ENCODE measurements around the gene MFN1.

DNA sequence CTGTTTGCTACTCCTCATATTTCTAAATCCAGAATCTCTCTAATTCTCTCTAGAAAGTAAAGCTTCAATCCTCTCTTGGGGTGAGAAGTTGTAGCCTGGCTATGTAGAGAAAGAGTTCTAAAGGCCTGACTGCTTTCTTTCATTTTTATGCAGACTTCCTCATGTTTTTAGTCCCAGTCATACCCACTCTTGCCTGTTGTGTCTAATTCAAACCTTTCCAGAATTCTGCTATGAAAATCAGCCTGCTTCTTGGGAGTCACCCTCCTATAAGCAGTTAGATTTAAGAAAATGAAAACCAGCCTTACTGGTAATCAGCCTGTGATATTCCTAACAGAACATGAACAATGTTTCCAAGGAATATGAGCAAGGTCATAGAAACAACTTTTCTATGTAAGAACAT is 39.5 kb upstream of the MFN1 start:
- no peak for TF ChIP-seq ZNF205 (CRISPR knock-in tag; IDR thresholded peaks at IDR 0.05)
- TF ChIP-seq NPAS2 (CRISPR knock-in tag; IDR thresholded peaks at IDR 0.05; ENCODE audit: borderline replicate concordance) = no peak
- no peak for TF ChIP-seq RBM39 (IDR thresholded peaks at IDR 0.05; ENCODE audit: low read depth, low read length, poor library complexity, severe bottlenecking)
- TF ChIP-seq, protein P1, sequence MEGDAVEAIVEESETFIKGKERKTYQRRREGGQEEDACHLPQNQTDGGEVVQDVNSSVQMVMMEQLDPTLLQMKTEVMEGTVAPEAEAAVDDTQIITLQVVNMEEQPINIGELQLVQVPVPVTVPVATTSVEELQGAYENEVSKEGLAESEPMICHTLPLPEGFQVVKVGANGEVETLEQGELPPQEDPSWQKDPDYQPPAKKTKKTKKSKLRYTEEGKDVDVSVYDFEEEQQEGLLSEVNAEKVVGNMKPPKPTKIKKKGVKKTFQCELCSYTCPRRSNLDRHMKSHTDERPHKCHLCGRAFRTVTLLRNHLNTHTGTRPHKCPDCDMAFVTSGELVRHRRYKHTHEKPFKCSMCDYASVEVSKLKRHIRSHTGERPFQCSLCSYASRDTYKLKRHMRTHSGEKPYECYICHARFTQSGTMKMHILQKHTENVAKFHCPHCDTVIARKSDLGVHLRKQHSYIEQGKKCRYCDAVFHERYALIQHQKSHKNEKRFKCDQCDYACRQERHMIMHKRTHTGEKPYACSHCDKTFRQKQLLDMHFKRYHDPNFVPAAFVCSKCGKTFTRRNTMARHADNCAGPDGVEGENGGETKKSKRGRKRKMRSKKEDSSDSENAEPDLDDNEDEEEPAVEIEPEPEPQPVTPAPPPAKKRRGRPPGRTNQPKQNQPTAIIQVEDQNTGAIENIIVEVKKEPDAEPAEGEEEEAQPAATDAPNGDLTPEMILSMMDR (CRISPR knock-in tag; IDR thresholded peaks at IDR 0.05) = no peak
- TF ChIP-seq ZNF512 (CRISPR knock-in tag; IDR thresholded peaks at IDR 0.05) = no peak
- TF ChIP-seq, protein P2, sequence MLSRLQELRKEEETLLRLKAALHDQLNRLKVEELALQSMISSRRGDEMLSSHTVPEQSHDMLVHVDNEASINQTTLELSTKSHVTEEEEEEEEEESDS (CRISPR knock-in tag; IDR thresholded peaks at IDR 0.05; ENCODE audit: borderline replicate concordance) = no peak
- no peak for TF ChIP-seq MXI1 (IDR thresholded peaks at IDR 0.05; ENCODE audit: borderline replicate concordance, low read depth, low read length)
- no peak for TF ChIP-seq RBM22 (optimal IDR thresholded peaks at IDR 0.05; ENCODE audit: low read length)
- no peak for TF ChIP-seq HMGXB4 (CRISPR knock-in tag; IDR thresholded peaks at IDR 0.05; ENCODE audit: borderline replicate concordance in 1 of 2, low read depth in 1 of 2)
- no peak for TF ChIP-seq MAFK (conservative IDR thresholded peaks at IDR 0.05 in 1 of 2, IDR thresholded peaks at IDR 0.05 in 1 of 2; ENCODE audit: low read length in 2 of 2)
- TF ChIP-seq ZNF552 (CRISPR knock-in tag; IDR thresholded peaks at IDR 0.05; ENCODE audit: borderline replicate concordance) = no peak
- TF ChIP-seq, protein P3, sequence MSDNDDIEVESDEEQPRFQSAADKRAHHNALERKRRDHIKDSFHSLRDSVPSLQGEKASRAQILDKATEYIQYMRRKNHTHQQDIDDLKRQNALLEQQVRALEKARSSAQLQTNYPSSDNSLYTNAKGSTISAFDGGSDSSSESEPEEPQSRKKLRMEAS (IDR thresholded peaks at IDR 0.05) = no peak
